22Rv1 (cell line): ENCODE results near the gene SLIT3.

ENCODE experiments used
- ZFX ChIP-seq: fragments of 450-650 bp; IDR thresholded peaks from 2 replicates; pipeline ENCODE4 v1.6.1; 2017; ENCODE audit warnings: antibody characterized with exemption, borderline replicate concordance
- TF ChIP-seq, protein P1 (sequence below): fragments of 450-650 bp; IDR thresholded peaks from 2 replicates; pipeline ENCODE4 v1.5.1; 2017; ENCODE audit warnings: mild to moderate bottlenecking

DNA sequence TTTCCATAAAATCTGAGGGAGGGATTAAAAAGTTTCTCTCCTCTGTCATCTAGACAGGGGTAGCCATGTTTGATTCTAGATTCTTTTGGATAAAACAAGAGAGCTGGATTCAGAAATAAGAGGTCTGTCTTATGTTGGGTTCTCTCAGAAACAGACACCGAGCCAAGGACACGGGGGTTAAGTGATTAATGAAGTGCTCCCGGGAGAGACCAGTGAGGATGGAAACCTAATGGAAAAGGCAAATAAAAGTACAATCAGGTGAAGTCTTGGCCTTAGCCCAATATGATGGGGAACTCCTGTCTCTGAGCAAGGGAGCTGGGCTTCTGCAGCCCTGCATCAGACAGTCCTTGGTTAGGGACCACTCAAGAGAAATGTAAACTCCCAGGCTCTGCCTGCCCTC lies 413.0 kb downstream of the SLIT3 start:
- TF ChIP-seq, protein P1, sequence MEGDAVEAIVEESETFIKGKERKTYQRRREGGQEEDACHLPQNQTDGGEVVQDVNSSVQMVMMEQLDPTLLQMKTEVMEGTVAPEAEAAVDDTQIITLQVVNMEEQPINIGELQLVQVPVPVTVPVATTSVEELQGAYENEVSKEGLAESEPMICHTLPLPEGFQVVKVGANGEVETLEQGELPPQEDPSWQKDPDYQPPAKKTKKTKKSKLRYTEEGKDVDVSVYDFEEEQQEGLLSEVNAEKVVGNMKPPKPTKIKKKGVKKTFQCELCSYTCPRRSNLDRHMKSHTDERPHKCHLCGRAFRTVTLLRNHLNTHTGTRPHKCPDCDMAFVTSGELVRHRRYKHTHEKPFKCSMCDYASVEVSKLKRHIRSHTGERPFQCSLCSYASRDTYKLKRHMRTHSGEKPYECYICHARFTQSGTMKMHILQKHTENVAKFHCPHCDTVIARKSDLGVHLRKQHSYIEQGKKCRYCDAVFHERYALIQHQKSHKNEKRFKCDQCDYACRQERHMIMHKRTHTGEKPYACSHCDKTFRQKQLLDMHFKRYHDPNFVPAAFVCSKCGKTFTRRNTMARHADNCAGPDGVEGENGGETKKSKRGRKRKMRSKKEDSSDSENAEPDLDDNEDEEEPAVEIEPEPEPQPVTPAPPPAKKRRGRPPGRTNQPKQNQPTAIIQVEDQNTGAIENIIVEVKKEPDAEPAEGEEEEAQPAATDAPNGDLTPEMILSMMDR, result no peak
- no peak for TF ChIP-seq ZFX
